Thoracic aorta (tissue), 2 donors: ENCODE measurements around the gene TRIM34. TPM values are rescaled to one million over a fixed set of nuclear protein-coding genes. Genes with fewer than 3 reads are reported as not detected.
A peak's percentile ranks its signal among the peaks of the same experiment; 100 is the strongest.

Source experiments
- ATAC-seq: fragments of 150-250 bp; one replicate; pipeline ENCODE4 v1.8.0; 2017; ENCODE audit warnings: low read depth; ENCODE audit not compliant: insufficient number of reproducible peaks, low FRiP score
- DNase-seq: peaks from one replicate; pipeline ENCODE4 v3.0.0-alpha.2; 2020; ENCODE audit warnings: low spot score
- H3K27ac ChIP-seq, 2 donors: fragments of 200-600 bp; sonication (generic); 1 replicate in 1 of 2; 2 replicates in 1 of 2; pipeline ENCODE4 v1.5.1; 2016; ENCODE audit warnings: mild to moderate bottlenecking in 2 of 2, moderate library complexity in 2 of 2
- H3K27me3 ChIP-seq: fragments of 200-600 bp; sonication (generic); replicated peaks from 2 replicates; pipeline ENCODE4 v1.6.0; 2016; ENCODE audit warnings: mild to moderate bottlenecking; ENCODE audit not compliant: insufficient read depth
- H3K36me3 ChIP-seq: fragments of 200-600 bp; sonication (generic); one replicate; pipeline ENCODE4 v1.5.1; 2016
- H3K4me1 ChIP-seq, 2 donors: fragments of 200-600 bp; sonication (generic); 1 replicate in 1 of 2; 2 replicates in 1 of 2; pipeline versions ENCODE4 v1.5.1 to v1.6.0; 2016; ENCODE audit warnings: low read depth in 2 of 2, mild to moderate bottlenecking in 1 of 2; ENCODE audit not compliant: control insufficient read depth in 1 of 2
- H3K4me3 ChIP-seq: fragments of 200-600 bp; sonication (generic); 2 replicates; pipeline ENCODE4 v1.5.1; 2016; ENCODE audit warnings: mild to moderate bottlenecking
- H3K9me3 ChIP-seq: fragments of 200-600 bp; sonication (generic); 2 replicates; pipeline ENCODE4 v1.5.1; 2016
- CTCF ChIP-seq: fragments of 200-600 bp; sonication (generic); IDR thresholded peaks from one replicate; pipeline ENCODE4 v1.5.1; 2019; ENCODE audit warnings: antibody characterized with exemption
- total RNA-seq, 2 donors: library from RNA; depleted of rRNA; stranded (reverse); fragments of >200 nt; gene quantifications; one replicate each; pipeline versions ENCODE4 v1.1.0 to v1.2.3, GENCODE V29; 2016

TRIM34 gene
- total RNA-seq, 2 donors from 2014 or later: 6.9 to 7.7 TPM

- Histone ChIP-seq H3K27me3 (no peaks in the 10 kb centered on the region), H3K4me1 (peaks cover 0 to 4% of the 10 kb centered on the region in 2 donors), H3K36me3 (no peaks in the 10 kb centered on the region), H3K4me3 (no peak overlapping the region), H3K27ac (no peak overlapping the region), H3K9me3 (no peaks in the 10 kb centered on the region)
- TF ChIP-seq CTCF: no peak
- ATAC-seq (no peak), DNase-seq (no peak)
These were observed 33.2 kb upstream of the TRIM34 start for GRCh38 chr11:5591613-5592012.

- no peak for TF ChIP-seq CTCF
- no peak overlapping the region for H3K4me3 ChIP-seq
- no peak for DNase-seq
- H3K27me3 ChIP-seq: no peaks in the 10 kb centered on the region
- no peak overlapping the region for H3K27ac ChIP-seq
- H3K9me3 ChIP-seq: no peaks in the 10 kb centered on the region
- no peaks in the 10 kb centered on the region for H3K36me3 ChIP-seq
- H3K4me1 ChIP-seq: peaks cover 7 to 12% of the 10 kb centered on the region in 2 donors
- ATAC-seq: no peak
These were observed 32.2 kb upstream of the TRIM34 start for GRCh38 chr11:5592615-5593014.

GRCh38 chr11:5593146-5593545 is 31.7 kb upstream of the TRIM34 start:
- ATAC-seq (no peak), DNase-seq (no peak)
- H3K27me3 ChIP-seq: no peaks in the 10 kb centered on the region
- peaks cover 8 to 17% of the 10 kb centered on the region in 2 donors for H3K4me1 ChIP-seq
- H3K4me3 ChIP-seq: no peak overlapping the region
- no peak for TF ChIP-seq CTCF
- no peak overlapping the region for H3K27ac ChIP-seq
- H3K9me3 ChIP-seq: no peaks in the 10 kb centered on the region
- H3K36me3 ChIP-seq: no peaks in the 10 kb centered on the region

GRCh38 chr11:5596607-5597201 is 28.1 kb upstream of the TRIM34 start, which contains the start of gene TRIM6:
TSS of gene TRIM6 (plus strand) at chr11:5596637. CDS start at chr11:5596898, 261 bp downstream.
- Histone ChIP-seq H3K4me1 (peaks cover 8 to 31% of the 10 kb centered on the region in 2 donors), H3K27ac (peak within 1 kb of the TSS; percentile 38 to 59), H3K27me3 (no peaks in the 10 kb centered on the region), H3K4me3 (peak within 1 kb of the TSS; percentile 77), H3K36me3 (no peaks in the 10 kb centered on the region), H3K9me3 (no peaks in the 10 kb centered on the region)
- no peak for ATAC-seq
- no peak for TF ChIP-seq CTCF
- no peak for DNase-seq

GRCh38 chr11:5597953-5598352 is 26.8 kb upstream of the TRIM34 start:
- Histone ChIP-seq H3K4me3 (no peak overlapping the region), H3K27me3 (no peaks in the 10 kb centered on the region), H3K27ac (no peak overlapping the region), H3K4me1 (peaks cover 8 to 31% of the 10 kb centered on the region in 2 donors), H3K36me3 (no peaks in the 10 kb centered on the region), H3K9me3 (no peaks in the 10 kb centered on the region)
- no peak for ATAC-seq
- no peak for TF ChIP-seq CTCF
- no peak for DNase-seq
